Neutrophil (primary cell): ENCODE measurements around the gene PEG3.
"Not testable (repeated sequence)": the region's sequence is repeated elsewhere in the genome, so short reads cannot be mapped to it uniquely, and the experiment has no call there.

Source experiments
- H3K27ac ChIP-seq: fragments of 200-600 bp; sonication (generic); 2 replicates; pipeline ENCODE4 v1.5.1; 2016; ENCODE audit warnings: mild to moderate bottlenecking, moderate library complexity
- H3K27me3 ChIP-seq: fragments of 200-600 bp; sonication (generic); 2 replicates; pipeline ENCODE4 v1.6.0; 2016; ENCODE audit warnings: mild to moderate bottlenecking
- H3K36me3 ChIP-seq: fragments of 200-600 bp; sonication (generic); 2 replicates; pipeline ENCODE4 v1.5.1; 2017
- H3K4me1 ChIP-seq, 2 experiments: fragments of 200-600 bp in 1 of 2; sonication (generic) in 1 of 2; 1 replicate in 1 of 2; 2 replicates in 1 of 2; pipeline versions ENCODE4 v1.5.1 to v1.6.1; 2013 to 2016; ENCODE audit warnings: low read depth in 1 of 2, low read length in 1 of 2, mild to moderate bottlenecking in 1 of 2, moderate library complexity in 1 of 2; ENCODE audit not compliant: control insufficient read depth in 1 of 2, insufficient read depth in 1 of 2
- H3K4me3 ChIP-seq, 2 experiments: fragments of 200-600 bp in 1 of 2; sonication (generic) in 1 of 2; 1 replicate in 1 of 2; 2 replicates in 1 of 2; pipeline ENCODE4 v1.5.1; 2013 to 2016; ENCODE audit warnings: low read depth in 1 of 2, low read length in 1 of 2, mild to moderate bottlenecking in 1 of 2, moderate library complexity in 1 of 2
- H3K9me3 ChIP-seq: fragments of 200-600 bp; sonication (generic); 2 replicates; pipeline ENCODE4 v1.5.1; 2016
- TF ChIP-seq, protein P1 (sequence below): fragments of 200-600 bp; sonication (generic); IDR thresholded peaks from 2 replicates; pipeline ENCODE4 v1.5.1; 2016; ENCODE audit warnings: antibody characterized with exemption

Gene PEG3

DNA sequence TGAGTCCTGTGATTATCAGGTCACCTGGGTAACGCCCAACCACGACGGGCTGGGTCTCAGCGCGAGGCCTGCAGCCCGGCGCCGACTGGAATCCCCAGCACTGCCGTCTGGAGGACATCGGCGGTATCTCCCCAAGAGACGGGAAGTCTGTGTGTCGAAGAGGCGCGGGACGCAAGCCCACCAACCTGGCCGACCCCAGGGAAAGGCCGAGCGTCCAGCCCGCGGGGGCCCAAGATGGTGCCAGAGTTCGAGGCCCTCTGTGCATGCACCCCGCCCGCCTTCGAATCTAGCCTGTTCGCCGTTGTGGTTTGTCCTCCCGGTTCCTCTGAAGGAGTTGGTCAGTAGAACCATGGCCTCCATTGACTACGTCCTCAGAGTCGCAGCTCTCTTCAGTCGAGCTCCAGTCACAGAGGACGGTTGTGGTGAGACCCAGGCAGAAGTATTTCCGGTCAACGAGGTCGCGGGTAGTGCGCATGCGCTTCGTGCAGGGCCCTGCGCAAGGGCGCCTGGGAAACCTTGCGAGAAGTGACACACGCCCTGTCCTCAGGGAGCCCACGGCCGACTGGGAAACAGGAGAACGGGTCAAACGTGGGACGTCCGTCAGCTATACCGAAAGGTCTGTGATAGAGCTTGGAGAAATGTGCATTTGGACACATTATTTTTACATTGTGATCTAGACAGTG, 24.1 kb upstream of the PEG3 start:
- Histone ChIP-seq H3K27me3 (no peaks in the 10 kb centered on the region), H3K4me1 (no peaks in the 10 kb centered on the region), H3K4me3 (no peak overlapping the region), H3K36me3 (no peaks in the 10 kb centered on the region), H3K9me3 (peaks cover 18% of the 10 kb centered on the region), H3K27ac (no peak overlapping the region)
- TF ChIP-seq, protein P1, sequence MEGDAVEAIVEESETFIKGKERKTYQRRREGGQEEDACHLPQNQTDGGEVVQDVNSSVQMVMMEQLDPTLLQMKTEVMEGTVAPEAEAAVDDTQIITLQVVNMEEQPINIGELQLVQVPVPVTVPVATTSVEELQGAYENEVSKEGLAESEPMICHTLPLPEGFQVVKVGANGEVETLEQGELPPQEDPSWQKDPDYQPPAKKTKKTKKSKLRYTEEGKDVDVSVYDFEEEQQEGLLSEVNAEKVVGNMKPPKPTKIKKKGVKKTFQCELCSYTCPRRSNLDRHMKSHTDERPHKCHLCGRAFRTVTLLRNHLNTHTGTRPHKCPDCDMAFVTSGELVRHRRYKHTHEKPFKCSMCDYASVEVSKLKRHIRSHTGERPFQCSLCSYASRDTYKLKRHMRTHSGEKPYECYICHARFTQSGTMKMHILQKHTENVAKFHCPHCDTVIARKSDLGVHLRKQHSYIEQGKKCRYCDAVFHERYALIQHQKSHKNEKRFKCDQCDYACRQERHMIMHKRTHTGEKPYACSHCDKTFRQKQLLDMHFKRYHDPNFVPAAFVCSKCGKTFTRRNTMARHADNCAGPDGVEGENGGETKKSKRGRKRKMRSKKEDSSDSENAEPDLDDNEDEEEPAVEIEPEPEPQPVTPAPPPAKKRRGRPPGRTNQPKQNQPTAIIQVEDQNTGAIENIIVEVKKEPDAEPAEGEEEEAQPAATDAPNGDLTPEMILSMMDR, result no peak

DNA sequence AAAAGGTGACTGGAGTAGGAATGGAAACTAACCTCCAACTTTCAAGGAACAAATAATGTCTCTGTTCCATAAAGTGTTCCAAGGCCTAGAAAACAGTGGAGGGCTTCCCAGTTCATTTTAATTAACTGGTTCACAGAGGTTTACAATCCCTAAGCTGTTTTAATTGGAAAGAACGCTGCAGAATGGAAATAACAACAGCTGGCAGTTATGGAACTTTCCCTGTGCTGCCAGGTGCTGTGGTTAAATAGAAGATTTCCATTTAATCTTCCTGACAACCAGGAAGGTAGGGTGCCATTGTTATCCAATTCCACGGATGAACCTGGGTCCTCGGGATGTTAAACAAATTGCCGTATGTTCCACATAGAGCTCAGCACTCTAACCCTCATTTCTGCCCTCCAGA, 22.2 kb upstream of the PEG3 start:
- H3K27ac ChIP-seq, result no peak overlapping the region
- H3K4me3 ChIP-seq, result no peak overlapping the region
- no peaks in the 10 kb centered on the region for H3K4me1 ChIP-seq
- H3K27me3 ChIP-seq, result no peaks in the 10 kb centered on the region
- peaks cover 18% of the 10 kb centered on the region for H3K9me3 ChIP-seq
- TF ChIP-seq, protein P1, result no peak
- H3K36me3 ChIP-seq, result no peaks in the 10 kb centered on the region

DNA sequence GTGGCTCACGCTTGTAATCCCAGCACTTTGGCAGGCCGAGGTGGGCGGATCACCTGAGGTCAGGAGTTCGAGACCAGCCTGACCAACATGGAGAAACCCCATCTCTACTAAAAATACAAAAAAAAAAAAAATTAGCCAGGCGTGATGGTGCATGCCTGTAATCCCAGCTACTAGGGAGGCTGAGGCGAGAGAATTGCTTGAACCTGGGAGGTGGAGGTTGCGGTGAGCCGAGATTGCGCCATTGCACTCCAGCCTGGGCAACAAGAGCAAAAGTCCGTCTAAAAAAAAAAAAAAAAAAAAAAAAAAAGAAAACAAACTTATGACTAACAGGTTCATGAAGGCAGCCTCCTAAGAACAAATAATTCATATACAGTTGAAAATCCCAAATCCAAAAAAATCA, 19.9 kb upstream of the PEG3 start:
- peaks cover 18% of the 10 kb centered on the region for H3K9me3 ChIP-seq
- H3K27ac ChIP-seq, result not testable (repeated sequence)

DNA sequence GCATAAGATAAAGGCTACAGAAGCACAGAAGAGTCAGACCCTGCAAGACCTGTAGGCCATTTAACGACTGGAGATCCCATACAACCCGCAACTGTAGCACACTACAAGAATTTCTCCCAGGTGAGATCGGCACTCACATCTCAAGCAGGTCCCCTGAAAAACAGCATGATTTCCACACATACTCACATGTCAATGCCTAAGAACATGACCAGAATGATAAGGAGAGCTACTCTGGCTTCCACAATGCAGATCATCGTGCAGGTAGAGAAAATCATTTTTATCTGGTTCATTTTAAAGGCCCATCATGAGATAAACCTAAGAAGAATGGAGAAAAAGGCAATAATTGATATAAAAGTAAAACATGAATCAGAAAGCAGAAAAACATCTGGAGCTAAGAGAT, 17.5 kb upstream of the PEG3 start:
- TF ChIP-seq, protein P1, result no peak
- Histone ChIP-seq H3K9me3 (peaks cover 17% of the 10 kb centered on the region), H3K36me3 (no peaks in the 10 kb centered on the region), H3K27me3 (no peaks in the 10 kb centered on the region), H3K4me3 (no peak overlapping the region), H3K27ac (no peak overlapping the region), H3K4me1 (no peaks in the 10 kb centered on the region)

More for the DNA sequence above, 19.9 kb upstream of the PEG3 start:
- H3K27me3 ChIP-seq, H3K4me3 ChIP-seq, H3K4me1 ChIP-seq, H3K36me3 ChIP-seq: not testable (repeated sequence)

DNA sequence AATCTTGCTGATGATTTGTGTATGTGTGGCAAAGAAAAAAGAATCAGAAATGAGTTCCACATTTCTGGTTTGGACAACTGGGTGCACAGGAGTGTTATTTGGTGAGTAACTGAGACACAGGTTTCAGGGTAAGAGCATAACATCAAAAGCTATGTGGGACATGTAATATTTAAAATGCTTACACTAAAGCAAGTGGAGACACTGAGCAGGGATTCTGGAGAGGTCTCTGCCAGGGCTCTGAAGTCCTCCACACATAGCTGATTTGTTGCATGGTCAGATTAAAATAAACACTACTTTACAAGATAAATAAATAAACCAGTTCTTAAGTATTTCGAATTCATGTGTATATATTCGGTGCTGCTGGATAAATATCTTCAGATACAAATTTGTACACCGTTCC, 16.3 kb upstream of the PEG3 start:
- H3K27me3 ChIP-seq, result no peaks in the 10 kb centered on the region
- no peaks in the 10 kb centered on the region for H3K36me3 ChIP-seq
- H3K4me1 ChIP-seq, result no peaks in the 10 kb centered on the region
- no peak overlapping the region for H3K27ac ChIP-seq
- TF ChIP-seq, protein P1, result no peak
- H3K9me3 ChIP-seq, result peaks cover 17% of the 10 kb centered on the region
- H3K4me3 ChIP-seq, result no peak overlapping the region

DNA sequence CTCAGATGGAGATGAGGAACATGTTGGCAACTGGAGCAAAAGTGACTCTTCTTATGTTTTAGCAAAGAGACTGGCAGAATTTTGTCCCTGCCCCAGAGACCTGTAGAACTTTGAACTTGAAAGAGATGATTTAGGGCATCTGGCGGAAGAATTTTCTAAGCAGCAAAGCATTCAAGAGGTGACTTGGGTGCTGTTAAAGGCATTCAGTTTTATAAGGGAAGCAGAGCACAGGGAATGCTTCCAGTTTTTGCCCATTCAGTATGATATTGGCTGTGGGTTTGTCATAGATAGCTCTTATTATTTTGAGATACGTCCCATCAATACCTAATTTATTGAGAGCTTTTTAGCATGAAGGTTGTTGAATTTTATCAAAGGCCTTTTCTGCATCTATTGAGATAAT, 11.8 kb upstream of the PEG3 start:
- not testable (repeated sequence) for H3K9me3 ChIP-seq, H3K36me3 ChIP-seq, H3K27ac ChIP-seq, H3K4me1 ChIP-seq, H3K27me3 ChIP-seq, H3K4me3 ChIP-seq
